ENCODE measurements around the gene EPS8L1.

EPS8L1 gene

DNA sequence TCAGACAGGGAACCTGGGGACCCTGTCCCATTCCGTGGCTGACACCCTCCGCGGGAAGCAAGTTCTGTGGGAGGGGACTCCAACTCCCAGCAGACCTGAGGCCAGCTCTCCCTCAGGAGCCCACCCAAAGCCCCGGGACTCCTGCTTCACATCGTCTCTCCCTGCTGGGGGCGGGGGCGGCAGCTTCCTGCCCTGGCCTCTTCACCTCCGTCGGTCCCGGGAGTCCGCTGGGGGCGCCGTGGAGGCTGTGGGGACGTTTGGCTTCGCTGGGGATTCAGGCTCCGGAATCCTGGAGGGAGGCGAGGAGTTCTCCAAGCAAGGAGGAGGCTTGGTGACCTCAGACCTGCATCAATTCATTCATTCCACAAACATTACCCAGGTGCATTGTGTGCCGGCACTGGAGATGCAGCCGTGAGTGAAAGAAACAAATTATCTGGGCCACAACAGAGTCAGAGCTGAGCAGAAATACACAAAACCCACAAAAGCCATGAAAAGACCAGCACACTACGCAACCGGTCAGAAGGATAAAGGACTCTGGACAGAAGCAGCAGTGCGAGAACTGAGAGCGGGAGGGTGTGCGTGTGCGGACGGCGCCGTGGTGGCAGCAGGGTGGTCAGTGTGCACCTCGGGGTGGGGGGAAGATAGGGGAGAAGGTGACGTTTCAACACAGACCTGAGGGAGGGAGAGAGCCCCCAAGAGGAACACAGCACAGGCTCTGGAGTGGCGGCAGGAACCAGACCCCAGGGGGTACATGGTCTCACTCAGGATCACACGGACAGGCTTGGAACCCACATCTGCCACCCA is 19.0 kb downstream of the EPS8L1 start:
- TF ChIP-seq, protein P1, sequence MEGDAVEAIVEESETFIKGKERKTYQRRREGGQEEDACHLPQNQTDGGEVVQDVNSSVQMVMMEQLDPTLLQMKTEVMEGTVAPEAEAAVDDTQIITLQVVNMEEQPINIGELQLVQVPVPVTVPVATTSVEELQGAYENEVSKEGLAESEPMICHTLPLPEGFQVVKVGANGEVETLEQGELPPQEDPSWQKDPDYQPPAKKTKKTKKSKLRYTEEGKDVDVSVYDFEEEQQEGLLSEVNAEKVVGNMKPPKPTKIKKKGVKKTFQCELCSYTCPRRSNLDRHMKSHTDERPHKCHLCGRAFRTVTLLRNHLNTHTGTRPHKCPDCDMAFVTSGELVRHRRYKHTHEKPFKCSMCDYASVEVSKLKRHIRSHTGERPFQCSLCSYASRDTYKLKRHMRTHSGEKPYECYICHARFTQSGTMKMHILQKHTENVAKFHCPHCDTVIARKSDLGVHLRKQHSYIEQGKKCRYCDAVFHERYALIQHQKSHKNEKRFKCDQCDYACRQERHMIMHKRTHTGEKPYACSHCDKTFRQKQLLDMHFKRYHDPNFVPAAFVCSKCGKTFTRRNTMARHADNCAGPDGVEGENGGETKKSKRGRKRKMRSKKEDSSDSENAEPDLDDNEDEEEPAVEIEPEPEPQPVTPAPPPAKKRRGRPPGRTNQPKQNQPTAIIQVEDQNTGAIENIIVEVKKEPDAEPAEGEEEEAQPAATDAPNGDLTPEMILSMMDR (IDR thresholded peaks at IDR 0.05), result no peak

GRCh38 chr19:55095260-55096060 is 19.8 kb downstream of the EPS8L1 start:
- TF ChIP-seq, protein P1 (IDR thresholded peaks at IDR 0.05), result no peak

DNA sequence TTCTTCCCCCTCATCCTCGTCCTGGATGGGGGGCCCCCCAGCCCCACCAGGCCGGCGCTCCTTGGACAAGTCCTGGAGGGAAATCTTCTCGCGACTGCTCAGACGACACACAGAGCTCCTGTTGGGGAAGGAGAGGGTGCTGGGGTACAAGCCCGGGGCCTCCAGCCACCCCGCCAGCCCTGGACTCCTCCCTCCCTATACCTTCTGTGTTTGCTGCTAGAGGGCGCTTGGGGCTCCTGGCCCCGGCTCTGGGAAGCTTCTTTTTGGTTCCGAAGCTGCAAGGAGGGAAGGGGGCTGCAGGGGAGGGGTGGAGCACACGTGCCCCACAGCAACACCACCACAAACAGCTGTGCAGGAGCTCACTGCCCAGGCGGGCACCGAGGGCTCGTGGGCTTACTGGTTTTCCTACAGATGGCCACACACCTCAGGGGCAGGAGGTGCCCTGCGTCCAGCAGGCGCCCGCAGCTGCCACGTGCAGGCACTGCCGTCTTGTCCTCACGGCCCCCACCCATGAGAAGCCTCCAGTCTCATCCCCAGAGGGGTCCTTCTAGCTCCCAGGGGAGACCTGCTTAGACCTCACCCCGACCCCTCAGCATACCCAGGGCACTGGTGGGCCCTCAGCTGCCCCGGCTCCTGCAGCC is 20.5 kb downstream of the EPS8L1 start:
- TF ChIP-seq, protein P1 (IDR thresholded peaks at IDR 0.05), result no peak

- TF ChIP-seq, protein P1 (IDR thresholded peaks at IDR 0.05), result no peak
Measured at GRCh38 chr19:55097864-55098715, 22.4 kb downstream of the EPS8L1 start.

DNA sequence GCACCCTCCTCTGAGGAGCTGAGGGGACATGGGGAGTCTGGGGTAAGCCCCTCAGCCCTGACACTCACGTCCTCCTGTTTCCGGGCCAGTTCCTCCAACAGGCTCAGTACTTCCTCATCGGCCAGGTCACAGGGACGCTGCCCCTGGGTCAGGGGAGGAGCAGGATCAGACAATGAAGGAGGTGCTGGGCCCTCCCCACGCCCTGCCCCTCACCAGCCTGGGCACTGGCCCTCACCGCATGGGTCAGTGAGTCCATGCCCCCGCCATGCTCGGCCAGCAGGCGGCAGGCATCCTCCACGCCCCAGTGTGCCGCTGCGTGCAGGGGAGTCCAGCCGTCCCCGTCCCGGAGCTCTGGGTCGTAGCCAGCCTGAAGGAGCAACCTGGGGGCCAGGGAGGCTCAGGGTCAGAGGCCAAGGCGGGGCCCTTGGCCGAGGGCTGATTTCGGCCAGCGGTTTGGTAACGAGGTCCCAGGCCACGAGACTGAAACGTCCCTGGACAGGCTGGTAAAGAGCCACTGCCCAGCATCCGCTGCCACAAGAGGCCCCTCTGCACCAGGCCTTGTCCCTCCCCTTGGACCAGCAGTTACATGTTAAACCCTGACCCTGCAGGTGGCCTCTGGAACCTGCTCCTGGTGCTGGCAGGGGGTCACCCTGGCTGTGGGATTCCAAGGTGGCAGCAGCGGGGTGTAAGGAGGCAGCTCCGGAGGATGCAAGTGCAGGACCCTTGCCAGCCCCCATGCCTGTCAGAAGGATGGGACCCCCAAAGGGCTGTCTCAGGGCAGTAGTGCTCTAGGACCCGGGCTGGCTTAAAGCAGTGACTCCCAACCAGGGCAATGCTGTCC is 23.3 kb downstream of the EPS8L1 start:
- TF ChIP-seq, protein P1 (IDR thresholded peaks at IDR 0.05), result no peak

- TF ChIP-seq, protein P1 (IDR thresholded peaks at IDR 0.05), result no peak
Measured at GRCh38 chr19:55099557-55100506, 24.2 kb downstream of the EPS8L1 start.
